Hepatic stellate cell (primary cell): Measurements from ENCODE around the gene GLI3.

ENCODE experiments used
- DNase-seq: peaks from one replicate; pipeline ENCODE4 v3.0.0; 2011; ENCODE audit warnings: low spot score

GLI3 gene

DNA sequence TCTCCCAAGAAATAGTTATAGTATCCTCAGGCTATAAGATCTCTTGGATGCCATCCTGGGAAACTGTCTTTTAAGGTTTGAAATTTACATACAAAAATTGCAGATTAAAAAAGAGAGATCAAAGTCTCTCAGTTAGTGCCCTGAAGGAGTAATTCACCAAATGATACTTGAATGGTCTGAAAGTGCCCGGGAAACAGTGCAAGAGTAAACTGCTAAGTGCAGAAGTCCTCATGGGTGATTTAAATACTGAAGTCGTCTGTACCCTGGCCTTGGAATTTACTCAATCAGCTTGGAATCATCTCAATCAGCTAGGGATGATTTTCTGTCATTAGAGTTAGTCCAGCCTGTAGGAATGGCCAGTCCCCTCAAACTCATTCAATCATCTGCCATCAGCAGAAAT, 155.3 kb downstream of the GLI3 start:
- DNase-seq, result no peak

- DNase-seq, result no peak
These were observed 156.0 kb downstream of the GLI3 start for GRCh38 chr7:42080841-42081586.

DNA sequence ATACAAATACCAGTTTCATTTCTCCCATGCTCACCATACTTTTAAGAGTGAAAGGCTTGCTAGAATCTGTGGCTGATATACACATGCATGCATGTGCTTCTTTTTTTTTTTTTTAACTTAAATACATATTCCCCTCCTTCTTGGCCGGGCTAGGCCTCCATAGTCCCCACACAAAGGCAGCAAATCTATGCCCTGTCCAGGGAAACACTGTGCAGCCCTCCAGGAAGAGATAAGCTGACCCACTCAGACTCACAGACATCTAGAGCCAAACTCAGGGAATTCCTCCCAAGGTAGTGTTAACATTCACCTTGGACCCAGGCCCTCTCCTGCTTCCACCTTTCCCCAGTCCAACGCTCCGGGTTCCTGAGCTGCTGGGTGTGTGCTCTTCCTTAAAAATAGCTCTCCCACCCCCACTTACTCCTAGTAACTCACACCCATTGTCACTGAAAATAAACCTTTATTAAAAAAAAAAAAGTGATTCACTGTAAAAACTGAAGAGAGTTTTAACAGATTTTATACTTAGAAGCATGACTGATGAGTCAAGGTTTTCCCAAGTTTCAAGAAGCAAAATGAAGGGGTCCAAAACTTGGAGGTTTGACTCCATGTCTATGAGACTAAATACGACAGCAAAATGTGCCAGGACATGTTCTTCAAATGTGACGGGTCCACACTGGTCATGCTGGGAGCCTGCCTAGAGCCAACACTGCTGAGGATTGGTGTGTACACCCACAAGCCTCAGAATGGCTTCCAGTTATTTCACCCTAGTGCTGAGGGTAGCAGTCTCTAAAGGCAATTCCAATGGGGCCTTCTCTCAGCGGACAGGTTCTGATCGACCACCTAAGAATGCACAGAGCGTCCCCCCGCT, 159.5 kb downstream of the GLI3 start:
- DNase-seq, result no peak

GRCh38 chr7:42076870-42077269, 160.1 kb downstream of the GLI3 start:
- DNase-seq, result no peak

GRCh38 chr7:42075418-42075817, 161.6 kb downstream of the GLI3 start:
- DNase-seq, result no peak

DNA sequence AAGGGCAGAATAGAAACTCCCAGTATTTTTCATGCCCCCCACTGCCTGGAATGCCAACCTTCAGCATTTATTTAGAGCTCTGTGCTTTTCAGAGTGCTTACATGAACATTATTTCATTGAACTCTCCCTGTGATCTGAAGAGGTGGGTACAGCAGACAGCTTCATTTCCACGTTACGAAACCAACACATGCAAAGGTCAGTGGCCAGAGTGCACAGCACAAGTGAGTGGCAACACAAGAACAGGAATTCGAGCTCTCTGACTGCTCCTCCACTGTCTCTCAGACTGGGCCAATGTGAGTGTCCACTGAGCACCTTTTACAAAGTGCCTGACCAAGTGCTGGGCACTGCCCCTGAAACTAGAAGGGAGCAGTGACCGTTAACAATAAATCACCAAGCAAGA, 162.9 kb downstream of the GLI3 start:
- no peak for DNase-seq

- no peak for DNase-seq
These were observed 165.4 kb downstream of the GLI3 start for GRCh38 chr7:42071372-42072261.

- no peak for DNase-seq
These were observed 166.9 kb downstream of the GLI3 start for GRCh38 chr7:42070068-42070467.

- DNase-seq, result no peak
These were observed 167.4 kb downstream of the GLI3 start for GRCh38 chr7:42069590-42069989.

DNA sequence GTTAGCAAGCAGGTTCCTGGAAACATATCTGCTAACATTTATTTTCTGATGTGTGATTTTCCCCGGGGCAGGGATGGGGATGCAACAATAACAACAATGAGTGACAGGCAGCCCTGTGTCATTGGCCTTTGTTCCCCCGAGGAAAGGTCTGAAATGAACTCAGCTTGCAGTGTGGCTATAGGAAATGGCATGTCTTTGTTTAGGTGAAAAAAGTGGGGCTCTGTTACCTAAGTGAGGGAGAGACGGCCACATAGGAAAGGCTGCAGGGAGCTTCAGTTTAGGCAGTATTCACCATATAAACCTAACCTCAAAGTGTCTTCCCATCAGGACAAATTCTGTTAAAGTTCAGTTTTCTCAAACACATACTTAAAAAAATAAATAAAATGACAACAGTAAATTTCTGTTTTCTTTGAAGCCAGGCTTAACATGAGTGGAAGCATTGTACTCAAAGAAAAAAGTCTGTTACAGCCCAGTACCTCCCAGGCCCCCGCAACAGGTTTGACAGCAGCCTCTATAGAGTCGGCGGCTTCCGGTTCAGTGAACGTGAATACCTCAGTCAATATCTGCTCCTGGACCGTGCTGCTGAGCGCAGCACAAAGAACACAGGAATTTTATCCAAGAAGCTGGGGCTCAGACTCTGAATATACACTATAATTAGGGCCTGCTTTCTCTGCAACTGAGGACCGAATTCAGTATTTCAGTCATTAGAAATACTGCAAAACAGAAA, 168.3 kb downstream of the GLI3 start:
- DNase-seq, result no peak

GRCh38 chr7:42065942-42066341, 171.1 kb downstream of the GLI3 start:
- DNase-seq, result no peak

DNA sequence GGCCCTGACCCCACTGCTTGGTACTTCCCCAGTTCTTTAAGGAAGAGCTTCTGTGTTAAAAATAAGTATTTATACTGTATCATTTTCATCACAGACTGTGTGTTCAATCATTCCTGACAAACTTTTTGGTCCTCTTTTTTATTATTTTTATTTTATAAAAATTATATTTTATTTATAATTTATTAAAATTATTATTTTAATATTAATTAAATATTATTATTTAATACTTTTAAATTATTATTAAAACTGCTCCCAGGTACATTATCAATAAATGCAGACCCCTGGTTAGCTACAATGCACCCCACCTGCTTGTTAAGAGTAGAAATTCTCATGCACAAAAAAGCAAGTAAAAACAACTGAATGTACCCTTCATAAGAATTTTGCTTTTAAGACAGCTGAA, 172.0 kb downstream of the GLI3 start:
- DNase-seq, result no peak

DNA sequence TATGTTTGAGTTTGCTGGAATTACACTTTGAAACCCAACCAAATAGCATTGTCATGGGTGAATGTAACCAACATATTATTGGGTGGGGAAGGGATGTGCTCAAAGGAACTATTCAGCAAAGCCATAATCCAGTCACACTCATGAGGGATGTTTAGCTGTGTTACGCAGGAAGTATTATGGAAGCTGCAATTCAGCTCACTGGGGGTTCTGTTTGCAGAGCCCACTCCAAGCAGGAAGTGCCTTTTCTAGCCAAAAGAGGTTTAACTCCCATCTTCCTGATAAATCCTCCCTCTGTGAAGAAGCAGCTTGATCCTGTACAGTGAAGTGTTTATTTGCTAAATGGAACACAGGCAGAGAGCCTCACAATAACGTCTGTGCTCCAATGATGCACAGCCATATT, 172.5 kb downstream of the GLI3 start:
- DNase-seq, result no peak

DNA sequence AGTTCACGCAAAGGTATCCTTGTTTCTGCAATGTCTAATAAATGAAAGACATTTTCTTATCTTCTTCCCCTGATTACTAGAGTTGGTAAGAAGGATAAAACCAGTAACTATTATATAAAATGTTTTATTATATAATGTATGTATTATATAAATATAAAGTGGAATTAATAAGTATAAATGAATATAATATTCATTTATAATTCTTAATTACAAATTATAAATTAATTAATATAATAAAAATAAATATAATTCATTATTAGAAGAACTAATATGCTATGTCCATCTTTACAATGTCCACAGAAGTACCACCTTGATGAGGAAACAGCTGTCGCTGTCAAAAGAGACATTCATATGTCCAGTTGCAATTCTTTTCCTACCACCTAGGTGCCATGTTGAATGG, 177.7 kb downstream of the GLI3 start:
- DNase-seq, result no peak

- DNase-seq, result no peak
These were observed 179.7 kb downstream of the GLI3 start for GRCh38 chr7:42057331-42057730.

DNA sequence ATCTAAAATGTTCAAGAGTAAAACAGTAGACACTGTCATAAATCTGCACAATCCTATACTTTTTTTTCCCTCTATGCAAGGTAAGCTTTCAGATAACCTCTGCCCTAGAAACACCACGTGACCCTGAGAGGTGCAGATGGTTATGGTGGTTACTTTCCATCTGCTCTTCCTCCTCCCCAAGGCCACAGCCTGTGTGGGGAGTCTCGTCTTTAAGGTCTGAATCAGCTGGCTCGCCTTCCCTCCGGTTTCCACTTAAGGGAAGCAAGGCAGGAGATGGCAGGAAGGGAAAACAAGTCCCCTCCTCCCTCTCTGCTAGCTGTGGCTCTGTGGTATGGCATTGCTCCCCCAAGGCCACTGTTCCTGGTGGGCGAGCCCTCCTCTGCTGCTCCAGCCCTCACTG, 181.8 kb downstream of the GLI3 start:
- no peak for DNase-seq

DNA sequence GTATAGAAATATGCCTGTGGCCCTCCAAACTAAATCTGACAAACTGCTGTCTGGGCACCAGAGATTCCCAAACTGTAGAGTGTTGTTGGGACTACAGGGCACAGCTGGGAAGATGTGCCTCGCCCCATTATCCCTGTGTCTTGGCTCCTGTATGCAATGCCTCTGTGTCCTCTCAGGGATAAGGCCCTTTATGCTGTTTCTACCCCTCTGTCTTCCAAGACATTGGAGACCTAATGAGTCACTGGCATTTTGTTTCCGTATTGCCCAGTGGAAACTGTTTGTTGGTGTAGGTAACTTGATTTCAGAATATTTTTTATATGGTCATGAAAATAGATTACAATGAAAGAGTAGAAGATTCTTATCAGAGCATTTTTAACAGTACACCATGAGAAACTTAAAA, 183.2 kb downstream of the GLI3 start:
- DNase-seq, result no peak

GRCh38 chr7:42049761-42050160, 187.2 kb downstream of the GLI3 start:
- no peak for DNase-seq

DNA sequence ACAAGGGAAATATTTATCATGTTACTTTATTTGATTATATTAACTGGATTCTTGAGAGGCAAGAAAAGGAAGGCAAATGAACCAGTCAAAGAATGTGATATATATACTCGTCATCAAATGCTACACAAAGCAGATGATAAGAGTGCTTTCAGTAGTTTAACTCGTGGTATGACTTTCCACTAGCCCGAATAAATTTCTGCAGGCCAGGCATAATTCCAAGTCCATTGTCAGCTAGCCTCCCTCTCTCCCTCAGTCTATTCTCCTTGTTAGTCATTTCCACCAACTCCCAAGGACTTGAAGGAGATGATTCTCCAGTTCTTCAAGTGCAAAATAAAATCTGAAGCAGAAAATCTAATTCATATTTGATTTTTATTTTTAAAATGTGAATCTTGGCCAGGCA, 190.5 kb downstream of the GLI3 start:
- no peak for DNase-seq

- DNase-seq, result no peak
These were observed 191.0 kb downstream of the GLI3 start for GRCh38 chr7:42045961-42046360.

DNA sequence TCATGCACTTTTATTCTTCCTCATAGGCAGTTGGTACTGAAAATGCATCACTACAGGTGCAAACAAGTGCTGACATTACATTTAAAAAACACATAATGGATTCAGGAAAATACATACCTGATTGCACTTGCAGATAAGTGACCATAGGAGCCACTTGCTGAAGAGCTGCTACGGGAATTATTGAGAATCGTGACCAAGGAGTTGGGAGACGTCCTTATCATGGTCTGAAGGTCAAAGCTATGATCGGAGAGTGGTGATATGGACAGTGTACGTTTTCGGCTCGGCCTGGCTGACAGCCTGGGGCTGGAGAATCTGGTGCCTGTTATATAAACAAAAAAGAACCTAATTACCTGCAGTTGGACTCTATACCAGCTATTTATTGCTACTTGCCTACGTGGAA, 197.1 kb downstream of the GLI3 start:
- DNase-seq, result no peak

- DNase-seq, result no peak
These were observed 201.8 kb downstream of the GLI3 start for GRCh38 chr7:42035210-42035609.
